ENCODE data around the gene PTTG2.

PTTG2 gene

GRCh38 chr4:38009949-38010348 lies 49.8 kb downstream of the PTTG2 start:
- DNase-seq (ENCODE audit: low read depth): no peak

Measured in stimulated activated CD8-positive, alpha-beta memory T cell treated with anti-CD3 and anti-CD28 coated beads, Interleukin-4, amount 100 ng/mL, for 24 hours (primary cell).